PFSK-1 (cell line): ENCODE data around the gene SPEM2.

Source experiments
- FOXP2 ChIP-seq: optimal IDR thresholded peaks from 2 replicates; pipeline ENCODE3; 2011; ENCODE audit warnings: borderline replicate concordance, control low read depth, inconsistent platforms; ENCODE audit not compliant: insufficient read depth; ENCODE audit errors: extremely low read length, extremely low read depth
- POLR2AphosphoS5 ChIP-seq: IDR thresholded peaks from 2 replicates; pipeline ENCODE4 v1.6.1; 2012; ENCODE audit warnings: low read depth, mild to moderate bottlenecking, control low read depth, low read length, moderate library complexity
- SIN3A ChIP-seq: IDR thresholded peaks from 2 replicates; pipeline ENCODE4 v1.6.1; 2012; ENCODE audit warnings: mild to moderate bottlenecking, low read length, moderate library complexity, borderline replicate concordance; ENCODE audit not compliant: insufficient read depth
- TAF1 ChIP-seq: IDR thresholded peaks from 2 replicates; pipeline ENCODE4 v1.6.1; 2012; ENCODE audit warnings: low read length, control low read depth, borderline replicate concordance; ENCODE audit not compliant: insufficient read depth
- TF ChIP-seq, protein P1 (sequence below), 2 experiments: IDR thresholded peaks; 2 replicates each; pipeline versions ENCODE4 v1.6.1 to v1.8.0; 2011 to 2012; ENCODE audit warnings: low read depth in 2 of 2, low read length in 2 of 2, control low read depth in 1 of 2, inconsistent platforms in 1 of 2, mild to moderate bottlenecking in 1 of 2, moderate library complexity in 1 of 2; ENCODE audit not compliant: insufficient read depth in 1 of 2

The SPEM2 gene

DNA sequence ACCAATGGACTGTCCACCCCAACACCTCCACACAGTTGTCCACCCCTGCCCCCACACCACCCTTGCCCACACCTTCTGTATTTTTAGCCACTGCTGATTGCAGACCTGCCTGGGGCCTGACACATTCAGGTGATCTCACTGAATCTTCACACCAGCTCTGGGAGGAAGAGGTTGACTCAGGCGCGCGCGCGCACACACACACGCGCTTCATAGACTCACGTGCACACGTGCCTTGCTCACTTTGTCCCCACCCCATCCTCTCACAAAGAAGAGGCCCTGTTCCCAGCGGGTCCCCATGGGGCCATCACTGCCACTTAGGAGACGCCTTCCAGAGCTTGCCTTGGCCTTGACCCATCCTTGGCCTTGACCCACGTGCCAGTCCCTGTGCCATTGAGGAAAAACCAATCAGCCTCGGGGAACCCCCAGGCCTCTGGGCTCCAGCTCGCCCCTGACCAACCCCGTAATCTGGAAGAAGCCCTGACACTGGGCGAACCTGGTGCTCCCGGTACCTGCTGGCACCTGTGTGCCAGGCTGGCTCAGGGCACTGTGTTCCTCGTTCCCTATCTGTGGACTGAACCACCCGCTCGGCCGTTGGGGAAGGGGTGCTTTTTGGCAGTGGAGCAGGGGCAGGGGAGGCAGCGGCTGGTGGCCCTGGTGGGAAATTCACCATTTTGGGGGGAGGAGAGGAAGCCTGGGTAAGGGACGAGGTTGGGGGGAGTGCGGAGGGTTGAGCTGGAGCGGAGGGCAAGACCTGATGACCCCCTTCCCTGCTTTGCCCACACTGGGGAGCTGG, 14.6 kb upstream of the SPEM2 start:
- no peak for TF ChIP-seq POLR2AphosphoS5
- no peak for TF ChIP-seq SIN3A
- TF ChIP-seq, protein P1, sequence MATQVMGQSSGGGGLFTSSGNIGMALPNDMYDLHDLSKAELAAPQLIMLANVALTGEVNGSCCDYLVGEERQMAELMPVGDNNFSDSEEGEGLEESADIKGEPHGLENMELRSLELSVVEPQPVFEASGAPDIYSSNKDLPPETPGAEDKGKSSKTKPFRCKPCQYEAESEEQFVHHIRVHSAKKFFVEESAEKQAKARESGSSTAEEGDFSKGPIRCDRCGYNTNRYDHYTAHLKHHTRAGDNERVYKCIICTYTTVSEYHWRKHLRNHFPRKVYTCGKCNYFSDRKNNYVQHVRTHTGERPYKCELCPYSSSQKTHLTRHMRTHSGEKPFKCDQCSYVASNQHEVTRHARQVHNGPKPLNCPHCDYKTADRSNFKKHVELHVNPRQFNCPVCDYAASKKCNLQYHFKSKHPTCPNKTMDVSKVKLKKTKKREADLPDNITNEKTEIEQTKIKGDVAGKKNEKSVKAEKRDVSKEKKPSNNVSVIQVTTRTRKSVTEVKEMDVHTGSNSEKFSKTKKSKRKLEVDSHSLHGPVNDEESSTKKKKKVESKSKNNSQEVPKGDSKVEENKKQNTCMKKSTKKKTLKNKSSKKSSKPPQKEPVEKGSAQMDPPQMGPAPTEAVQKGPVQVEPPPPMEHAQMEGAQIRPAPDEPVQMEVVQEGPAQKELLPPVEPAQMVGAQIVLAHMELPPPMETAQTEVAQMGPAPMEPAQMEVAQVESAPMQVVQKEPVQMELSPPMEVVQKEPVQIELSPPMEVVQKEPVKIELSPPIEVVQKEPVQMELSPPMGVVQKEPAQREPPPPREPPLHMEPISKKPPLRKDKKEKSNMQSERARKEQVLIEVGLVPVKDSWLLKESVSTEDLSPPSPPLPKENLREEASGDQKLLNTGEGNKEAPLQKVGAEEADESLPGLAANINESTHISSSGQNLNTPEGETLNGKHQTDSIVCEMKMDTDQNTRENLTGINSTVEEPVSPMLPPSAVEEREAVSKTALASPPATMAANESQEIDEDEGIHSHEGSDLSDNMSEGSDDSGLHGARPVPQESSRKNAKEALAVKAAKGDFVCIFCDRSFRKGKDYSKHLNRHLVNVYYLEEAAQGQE (IDR thresholded peaks at IDR 0.05; ENCODE audit: insufficient read depth in 1 of 2, low read depth in 2 of 2, low read length in 2 of 2), result no peak
- no peak for TF ChIP-seq TAF1
- no peak for TF ChIP-seq FOXP2

DNA sequence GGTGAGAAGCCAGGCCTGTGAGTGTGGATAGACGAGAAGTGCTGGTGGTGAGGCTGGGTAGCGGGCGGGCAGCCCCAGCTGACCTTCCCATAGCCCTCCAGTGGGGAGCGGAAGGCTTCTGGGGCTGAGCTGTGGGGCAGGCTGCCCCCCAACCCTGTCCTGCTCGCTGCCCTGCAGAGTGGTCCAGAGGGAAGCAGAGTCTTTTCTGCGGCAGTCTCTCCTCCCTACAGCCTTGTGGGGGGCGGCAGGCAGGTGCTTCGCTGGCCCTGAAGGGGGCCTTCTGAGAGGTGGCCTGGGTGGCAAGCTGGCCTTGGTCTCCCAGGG, 14.0 kb upstream of the SPEM2 start:
- TF ChIP-seq POLR2AphosphoS5 (no peak), TAF1 (no peak), SIN3A (no peak), FOXP2 (no peak)
- TF ChIP-seq, protein P1 (IDR thresholded peaks at IDR 0.05; ENCODE audit: insufficient read depth in 1 of 2, low read depth in 2 of 2, low read length in 2 of 2), result no peak

DNA sequence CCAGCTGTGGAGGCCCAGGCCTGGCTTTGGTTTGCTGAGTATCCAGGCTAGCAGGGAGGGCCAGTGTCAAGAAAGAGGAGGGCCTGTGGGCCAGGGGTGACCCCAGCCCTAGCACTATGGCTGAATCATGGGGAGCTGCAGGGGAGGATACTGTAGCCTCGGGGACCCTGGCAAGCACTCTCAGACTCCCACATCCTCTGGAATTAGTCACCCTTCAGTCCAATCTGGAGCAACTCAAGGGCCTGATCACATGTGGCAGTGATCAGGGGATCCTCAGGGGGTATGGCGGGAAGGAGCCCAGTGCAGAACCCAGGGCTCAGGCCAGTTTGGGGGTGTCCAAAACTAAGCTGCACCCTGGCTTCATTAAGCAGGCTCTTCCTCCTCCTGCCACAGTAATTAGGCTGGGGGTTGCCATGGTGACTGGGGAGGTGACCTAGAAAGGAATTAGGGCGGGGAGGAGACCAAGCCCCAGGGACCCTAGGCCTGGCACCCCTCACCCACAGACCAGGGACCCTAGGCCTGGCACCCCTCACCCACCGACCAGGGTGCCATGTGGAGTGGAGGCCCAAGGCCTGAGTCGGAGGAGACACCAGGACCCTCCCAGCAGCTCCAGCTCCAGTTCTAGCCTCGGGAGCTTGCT, 11.9 kb upstream of the SPEM2 start:
- TF ChIP-seq POLR2AphosphoS5 (no peak), SIN3A (no peak), FOXP2 (no peak), TAF1 (no peak)
- TF ChIP-seq, protein P1 (IDR thresholded peaks at IDR 0.05; ENCODE audit: insufficient read depth in 1 of 2, low read depth in 2 of 2, low read length in 2 of 2), result no peak

DNA sequence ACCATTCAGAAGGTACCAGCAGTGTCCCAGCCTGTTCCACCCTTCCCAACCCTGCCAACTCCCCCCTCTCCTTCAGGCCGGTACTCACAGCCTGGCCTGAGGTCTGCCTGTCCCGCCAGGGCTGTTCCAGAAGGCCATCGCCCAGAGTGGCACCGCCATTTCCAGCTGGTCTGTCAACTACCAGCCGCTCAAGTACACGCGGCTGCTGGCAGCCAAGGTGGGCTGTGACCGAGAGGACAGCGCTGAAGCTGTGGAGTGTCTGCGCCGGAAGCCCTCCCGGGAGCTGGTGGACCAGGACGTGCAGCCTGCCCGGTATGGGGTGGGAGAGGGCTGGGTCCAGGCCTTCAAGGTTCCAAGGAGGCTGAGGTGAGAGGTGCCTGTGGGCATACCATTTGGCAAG, 10.6 kb upstream of the SPEM2 start:
- no peak for TF ChIP-seq FOXP2
- no peak for TF ChIP-seq POLR2AphosphoS5
- no peak for TF ChIP-seq SIN3A
- no peak for TF ChIP-seq TAF1
- TF ChIP-seq, protein P1 (IDR thresholded peaks at IDR 0.05; ENCODE audit: insufficient read depth in 1 of 2, low read depth in 2 of 2, low read length in 2 of 2), result no peak
